HG03439 (cell line): ENCODE data around the gene GDE1.

Experiments
- ATAC-seq: cut with Tn5 transposase; IDR thresholded peaks from one replicate; pipeline ENCODE4 v1.9.1; 2021; ENCODE audit warnings: mild to moderate bottlenecking, moderate library complexity; ENCODE audit not compliant: unreplicated experiment

GDE1 gene

GRCh38 chr16:19488213-19488640, 33.7 kb downstream of the GDE1 start:
- no peak for ATAC-seq

GRCh38 chr16:19486750-19487325, 35.1 kb downstream of the GDE1 start:
- ATAC-seq, result no peak

GRCh38 chr16:19486051-19486450, 35.8 kb downstream of the GDE1 start:
- no peak for ATAC-seq

GRCh38 chr16:19485611-19486010, 36.3 kb downstream of the GDE1 start:
- no peak for ATAC-seq

- ATAC-seq, result no peak
Measured at GRCh38 chr16:19484096-19484495, 37.8 kb downstream of the GDE1 start.

- no peak for ATAC-seq
Measured at GRCh38 chr16:19482291-19482690, 39.6 kb downstream of the GDE1 start.

- ATAC-seq, result no peak
Measured at GRCh38 chr16:19481769-19482168, 40.1 kb downstream of the GDE1 start.

- no peak for ATAC-seq
Measured at GRCh38 chr16:19481296-19481695, 40.6 kb downstream of the GDE1 start.

GRCh38 chr16:19479302-19479721, 42.6 kb downstream of the GDE1 start:
- ATAC-seq, result no peak

GRCh38 chr16:19478505-19478904, 43.4 kb downstream of the GDE1 start:
- ATAC-seq, result no peak

- ATAC-seq, result no peak
Measured at GRCh38 chr16:19474617-19475016, 47.3 kb downstream of the GDE1 start.

GRCh38 chr16:19472482-19472881, 49.4 kb downstream of the GDE1 start:
- no peak for ATAC-seq

- ATAC-seq, result no peak
Measured at GRCh38 chr16:19468300-19468699, 53.6 kb downstream of the GDE1 start.

- ATAC-seq, result no peak
Measured at GRCh38 chr16:19463468-19464315, 58.2 kb downstream of the GDE1 start.

- no peak for ATAC-seq
Measured at GRCh38 chr16:19460397-19460796, 61.5 kb downstream of the GDE1 start.

- no peak for ATAC-seq
Measured at GRCh38 chr16:19458722-19459379, 63.0 kb downstream of the GDE1 start.
